Lower lobe of right lung (tissue), 2 donors: ENCODE results near the gene CYLD. TPM values are rescaled to one million over a fixed set of nuclear protein-coding genes. Genes with fewer than 3 reads are reported as not detected.

Experiments used
- ATAC-seq, 2 donors: fragments of 200-7000 bp; cut with Tn5 transposase; one replicate each; pipeline ENCODE4 v1.9.1; 2020 to 2022; ENCODE audit warnings: mild to moderate bottlenecking in 2 of 2, moderate library complexity in 2 of 2
- DNase-seq: peaks from one replicate; pipeline ENCODE4 v3.0.0-alpha.2; 2020
- H3K27ac ChIP-seq: fragments of 200-600 bp; one replicate; pipeline ENCODE4 v1.8.0; 2022
- H3K27me3 ChIP-seq: fragments of 200-600 bp; one replicate; pipeline ENCODE4 v1.8.0; 2022; ENCODE audit warnings: low read depth
- H3K36me3 ChIP-seq: fragments of 200-600 bp; one replicate; pipeline ENCODE4 v1.8.0; 2022; ENCODE audit warnings: mild to moderate bottlenecking
- H3K4me1 ChIP-seq: fragments of 200-600 bp; one replicate; pipeline ENCODE4 v1.8.0; 2022
- H3K4me3 ChIP-seq: fragments of 200-600 bp; one replicate; pipeline ENCODE4 v1.8.0; 2022; ENCODE audit warnings: mild to moderate bottlenecking
- H3K9me3 ChIP-seq: fragments of 200-600 bp; one replicate; pipeline ENCODE4 v1.8.0; 2022
- CTCF ChIP-seq: fragments of 200-600 bp; IDR thresholded peaks from one replicate; pipeline ENCODE4 v1.8.0; 2022; ENCODE audit warnings: antibody characterized with exemption, mild to moderate bottlenecking
- intact Hi-C: fragments of 100-400 bp; cut with DNase I; formaldehyde crosslinking; loops from one replicate; pipeline ENCODE4 v1.11.0; 2022
- total RNA-seq: library from RNA; stranded (reverse); fragmentation: NEBNext Ultra II Directional; extraction: Animal tissue kit (Norgen Biotek cat#: 25700); gene quantifications from one replicate; pipeline ENCODE4 v1.2.1, GENCODE V29; 2021
- donor health status: DM: no; HTN: yes; CAD: no; lungs with severe emphysema.

Gene CYLD
- total RNA-seq, 1 donor from 2014 or later, result 45.8 TPM

DNA sequence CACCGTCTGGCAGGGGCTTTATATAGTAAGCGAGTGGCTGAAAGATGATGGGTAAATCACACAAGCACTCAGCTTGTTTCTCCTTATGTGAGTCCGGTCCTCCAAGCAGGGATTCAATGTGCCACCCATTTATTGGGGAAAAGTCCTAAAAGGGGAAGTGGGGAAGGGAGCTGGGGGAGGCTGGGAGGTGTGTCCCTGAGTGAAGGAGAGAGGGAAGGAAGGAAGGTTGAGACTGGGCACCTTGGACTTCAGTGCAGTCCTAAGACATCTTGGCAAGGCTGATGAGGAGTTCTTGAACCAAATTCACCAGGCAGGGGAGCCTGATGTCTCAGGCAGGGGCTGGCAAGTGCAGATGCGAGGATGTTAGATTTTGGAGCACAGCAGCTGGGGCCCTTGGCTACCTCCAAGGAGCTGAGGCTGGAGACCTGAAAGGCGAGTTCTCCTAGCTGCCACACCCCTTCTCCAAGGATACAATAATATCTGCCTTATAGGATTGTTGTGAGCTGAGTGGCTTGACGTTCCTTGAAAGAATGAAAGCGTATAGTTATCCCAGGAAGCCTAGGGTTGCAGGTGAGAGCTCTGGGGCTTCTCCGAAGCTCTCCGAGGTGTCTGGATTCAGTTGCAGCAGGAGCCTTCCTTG lies 23.0 kb upstream of the CYLD start:
- no peak overlapping the region for H3K4me3 ChIP-seq
- ATAC-seq (peak; percentile 50 to 51), DNase-seq (no peak)

DNA sequence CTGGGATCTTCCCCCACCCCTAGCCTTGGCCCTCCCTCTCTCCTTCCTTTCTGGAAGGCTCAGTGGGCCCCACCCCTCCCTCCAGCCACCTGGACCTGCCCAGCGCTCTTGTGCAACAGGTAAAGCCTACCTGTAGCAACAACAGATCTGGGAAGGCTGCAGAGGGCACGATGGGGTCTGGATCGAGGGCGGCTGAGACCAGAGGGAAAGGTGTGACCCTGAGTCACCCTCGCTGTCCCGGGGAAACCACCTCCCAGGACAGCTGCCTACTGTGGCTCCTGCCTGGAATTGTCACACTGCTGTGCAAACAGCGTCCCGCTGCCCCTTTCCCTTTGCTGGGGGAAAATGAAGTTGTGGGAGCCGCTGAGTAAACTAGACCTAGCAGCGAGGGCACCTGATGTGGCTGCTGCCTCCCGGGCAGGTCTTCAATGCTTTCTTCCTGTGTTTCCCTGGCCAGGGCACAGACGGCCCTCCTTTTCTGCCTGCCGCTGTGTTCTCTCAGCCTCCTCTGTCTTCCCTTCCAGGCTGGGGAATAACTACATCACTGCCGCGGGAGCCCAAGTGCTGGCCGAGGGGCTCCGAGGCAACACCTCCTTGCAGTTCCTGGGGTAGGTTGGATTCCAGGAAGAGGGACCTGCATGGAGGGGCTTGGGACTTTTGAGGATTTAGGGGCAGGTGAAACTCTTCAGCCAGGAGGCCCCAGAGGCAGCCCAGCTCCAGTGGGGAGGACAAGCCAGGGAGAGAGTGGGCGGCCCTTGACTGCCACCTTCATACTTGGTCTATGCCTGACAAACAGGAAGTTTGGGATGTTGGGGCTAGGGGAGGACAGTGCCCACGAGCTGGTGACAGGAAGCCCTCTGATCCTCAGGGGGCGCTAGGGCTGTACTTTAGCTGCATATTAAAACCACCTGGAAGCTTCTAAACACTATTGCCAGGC lies 22.2 kb upstream of the CYLD start:
- H3K4me1 ChIP-seq, result no peaks in the 10 kb centered on the region
- DNase-seq, result no peak
- peak; percentile 52 to 86 for ATAC-seq
- no peak overlapping the region for H3K27ac ChIP-seq
- no peaks in the 10 kb centered on the region for H3K36me3 ChIP-seq
- intact Hi-C loops, result no loop called here
- no peaks in the 10 kb centered on the region for H3K9me3 ChIP-seq
- H3K27me3 ChIP-seq, result no peaks in the 10 kb centered on the region
- TF ChIP-seq CTCF, result no peak
- no peak overlapping the region for H3K4me3 ChIP-seq

More for the DNA sequence above, 23.0 kb upstream of the CYLD start:
- TF ChIP-seq CTCF, result no peak
- H3K27ac ChIP-seq, result no peak overlapping the region
- intact Hi-C loops, result no loop called here
- H3K9me3 ChIP-seq, result no peaks in the 10 kb centered on the region
- no peaks in the 10 kb centered on the region for H3K4me1 ChIP-seq
- H3K27me3 ChIP-seq, result no peaks in the 10 kb centered on the region
- H3K36me3 ChIP-seq, result no peaks in the 10 kb centered on the region

DNA sequence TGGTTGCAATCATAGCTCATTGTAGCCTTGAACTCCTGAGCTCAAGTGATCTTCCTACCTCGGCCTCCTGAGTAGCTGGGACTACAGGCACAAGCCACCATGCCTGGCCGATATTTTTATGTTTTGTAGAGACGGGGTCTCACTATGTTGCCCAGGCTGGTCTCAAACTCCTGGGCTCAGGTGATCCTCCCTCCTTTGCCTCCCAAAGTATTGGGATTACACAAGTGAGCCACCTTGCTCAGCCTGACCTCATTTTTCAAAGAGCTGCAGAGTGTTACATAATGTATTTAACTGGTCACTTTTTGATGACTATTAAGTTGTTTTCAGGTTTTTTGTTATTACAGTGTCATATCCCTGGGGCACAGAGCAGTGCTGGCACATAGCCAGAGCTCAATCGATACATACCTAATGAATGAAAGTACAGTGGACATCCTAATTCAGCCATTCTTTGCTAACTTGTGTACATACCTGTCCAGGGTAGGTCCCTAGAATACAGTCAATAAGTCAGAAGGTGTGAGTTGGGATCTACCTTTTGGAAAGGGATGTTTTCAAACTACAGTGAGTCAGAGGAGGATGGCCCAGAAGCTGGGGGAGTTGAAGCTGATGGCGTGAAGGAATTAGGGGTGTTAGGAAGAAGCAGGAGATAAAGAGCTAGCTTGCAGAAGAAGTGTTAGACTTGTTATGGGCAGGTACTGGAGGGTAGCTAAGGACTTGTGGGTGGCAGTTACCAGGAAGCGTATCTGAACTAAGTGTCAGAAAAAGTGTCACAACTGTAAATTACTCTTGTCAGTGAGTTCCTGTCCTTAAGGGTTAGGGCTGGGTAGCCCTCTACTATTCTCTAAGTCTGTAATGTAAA lies 20.1 kb upstream of the CYLD start:
- Histone ChIP-seq H3K4me1 (no peaks in the 10 kb centered on the region), H3K36me3 (peaks cover 10% of the 10 kb centered on the region), H3K27me3 (no peaks in the 10 kb centered on the region), H3K27ac (no peak overlapping the region), H3K9me3 (no peaks in the 10 kb centered on the region), H3K4me3 (no peak overlapping the region)
- TF ChIP-seq CTCF, result no peak
- intact Hi-C loops, result no loop called here
- ATAC-seq (no peak), DNase-seq (no peak)

- no peak overlapping the region for H3K27ac ChIP-seq
- intact Hi-C loops, result no loop called here
- H3K27me3 ChIP-seq, result no peaks in the 10 kb centered on the region
- H3K36me3 ChIP-seq, result peaks cover 10% of the 10 kb centered on the region
- no peaks in the 10 kb centered on the region for H3K4me1 ChIP-seq
- H3K4me3 ChIP-seq, result no peak overlapping the region
- DNase-seq, result no peak
- TF ChIP-seq CTCF, result no peak
- no peaks in the 10 kb centered on the region for H3K9me3 ChIP-seq
- no peak for ATAC-seq
These were observed 19.5 kb upstream of the CYLD start for GRCh38 chr16:50722405-50722737.

DNA sequence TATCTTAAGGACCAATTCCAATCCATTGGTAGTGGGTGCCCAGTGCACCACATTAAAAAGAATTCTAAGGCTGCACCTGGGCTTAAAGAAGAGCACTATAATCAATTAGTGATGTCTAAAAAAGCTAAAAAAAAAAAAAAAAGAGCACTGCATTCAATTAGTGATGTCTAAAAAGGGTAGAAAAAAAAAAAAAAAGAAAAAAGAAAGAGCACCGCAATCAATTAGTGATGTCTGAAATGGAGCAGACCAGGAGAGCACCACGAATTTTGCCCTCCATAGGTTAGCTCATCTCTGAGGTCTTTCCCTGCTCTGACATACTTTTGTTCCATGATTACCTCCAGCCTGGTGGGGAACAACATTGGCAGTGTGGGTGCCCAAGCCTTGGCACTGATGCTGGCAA lies 18.9 kb upstream of the CYLD start:
- Histone ChIP-seq H3K9me3 (no peaks in the 10 kb centered on the region), H3K27ac (no peak overlapping the region), H3K36me3 (peaks cover 10% of the 10 kb centered on the region), H3K4me1 (no peaks in the 10 kb centered on the region), H3K4me3 (no peak overlapping the region), H3K27me3 (no peaks in the 10 kb centered on the region)
- DNase-seq (no peak), ATAC-seq (no peak)
- no peak for TF ChIP-seq CTCF
- intact Hi-C loops, result no loop called here
